Measurements from ENCODE around the gene MAPK10. TPM values are rescaled to one million over a fixed set of nuclear protein-coding genes. Genes with fewer than 3 reads are reported as not detected.

The MAPK10 gene
- total and polyA plus RNA-seq, 4 experiments from 2014 or later: 0.48 to 0.49 TPM; not detected in 2

DNA sequence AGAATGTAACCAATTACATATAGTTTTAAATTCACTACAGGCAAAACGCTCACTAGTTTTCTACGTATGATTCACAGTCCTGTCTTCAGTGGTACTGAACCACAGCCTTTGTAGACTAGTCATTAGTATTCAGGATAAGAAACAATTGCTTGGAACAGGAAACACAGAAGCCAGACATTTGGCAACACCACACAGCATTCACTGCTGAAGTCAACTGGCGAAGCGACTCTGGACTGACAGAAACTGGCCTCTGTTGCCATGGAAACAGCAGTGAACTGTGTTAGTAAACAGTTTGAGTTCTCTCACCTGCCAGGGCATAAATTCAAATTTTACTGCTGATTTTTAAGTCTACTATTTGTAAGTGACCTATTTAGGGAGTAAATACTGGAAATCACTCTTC lies 57.6 kb downstream of the MAPK10 start:
- ChIA-PET POLR2A (ENCODE audit: partially characterized antibody) (no interaction called here), CTCF (ENCODE audit: partially characterized antibody) (no interaction called here)
- Mint-ChIP-seq H3K4me1 (no peaks in the 10 kb centered on the region), H3K4me3 (no peak overlapping the region), H3K36me3 (no peaks in the 10 kb centered on the region), H3K27me3 (peaks cover 0 to 2% of the 10 kb centered on the region in 2 donors), H3K27ac (no peak overlapping the region), H3K9me3 (peaks cover 0 to 2% (median 0%) of the 10 kb centered on the region in 8 donors)
- Histone ChIP-seq H3K4me3 (ENCODE audit: low read length in 2 of 2) (no peak overlapping the region), H3K27ac (ENCODE audit: low read depth, low read length) (no peak overlapping the region), H3K9me3 (ENCODE audit: control insufficient read depth in 1 of 2, low read length in 2 of 2) (no peaks in the 10 kb centered on the region), H3K27me3 (ENCODE audit: insufficient read depth, low read length) (no peaks in the 10 kb centered on the region), H3K36me3 (ENCODE audit: insufficient read depth, low read length) (no peaks in the 10 kb centered on the region), H3K4me1 (ENCODE audit: insufficient read depth, low read length) (no peaks in the 10 kb centered on the region)
- intact Hi-C loops (cut with micrococcal nuclease): no loop called here
- no peak for DNase-seq

DNA sequence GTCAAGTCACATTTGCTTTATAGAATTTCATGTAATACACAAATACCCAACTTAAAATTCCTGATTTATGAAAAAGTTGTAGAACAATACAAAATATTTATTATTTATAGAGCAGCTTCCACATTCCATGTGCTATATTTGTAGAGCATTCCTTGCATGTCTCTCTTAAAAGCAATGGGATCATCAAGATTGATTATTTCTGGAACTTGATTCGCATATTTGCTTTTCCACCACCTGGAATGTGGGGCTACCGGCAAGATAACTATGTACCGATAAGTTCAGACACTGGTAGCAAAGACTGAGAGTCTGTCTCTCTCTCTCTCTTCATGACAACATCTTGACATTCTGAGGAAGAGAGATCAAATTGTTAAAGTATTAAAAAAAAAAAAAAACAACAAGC lies 59.3 kb downstream of the MAPK10 start:
- Mint-ChIP-seq H3K9me3 (peaks cover 0 to 2% (median 0%) of the 10 kb centered on the region in 8 donors), H3K36me3 (no peaks in the 10 kb centered on the region), H3K4me3 (no peak overlapping the region), H3K27me3 (peaks cover 0 to 2% of the 10 kb centered on the region in 2 donors), H3K27ac (no peak overlapping the region), H3K4me1 (no peaks in the 10 kb centered on the region)
- Histone ChIP-seq H3K9me3 (ENCODE audit: control insufficient read depth in 1 of 2, low read length in 2 of 2) (no peaks in the 10 kb centered on the region), H3K36me3 (ENCODE audit: insufficient read depth, low read length) (no peaks in the 10 kb centered on the region), H3K27me3 (ENCODE audit: insufficient read depth, low read length) (no peaks in the 10 kb centered on the region), H3K4me1 (ENCODE audit: insufficient read depth, low read length) (no peaks in the 10 kb centered on the region), H3K4me3 (ENCODE audit: low read length in 2 of 2) (no peak overlapping the region), H3K27ac (ENCODE audit: low read depth, low read length) (no peak overlapping the region)
- CTCF ChIA-PET (ENCODE audit: partially characterized antibody): no interaction called here
- intact Hi-C loops (cut with micrococcal nuclease): no loop called here
- DNase-seq: no peak
- POLR2A ChIA-PET (ENCODE audit: partially characterized antibody): no interaction called here

DNA sequence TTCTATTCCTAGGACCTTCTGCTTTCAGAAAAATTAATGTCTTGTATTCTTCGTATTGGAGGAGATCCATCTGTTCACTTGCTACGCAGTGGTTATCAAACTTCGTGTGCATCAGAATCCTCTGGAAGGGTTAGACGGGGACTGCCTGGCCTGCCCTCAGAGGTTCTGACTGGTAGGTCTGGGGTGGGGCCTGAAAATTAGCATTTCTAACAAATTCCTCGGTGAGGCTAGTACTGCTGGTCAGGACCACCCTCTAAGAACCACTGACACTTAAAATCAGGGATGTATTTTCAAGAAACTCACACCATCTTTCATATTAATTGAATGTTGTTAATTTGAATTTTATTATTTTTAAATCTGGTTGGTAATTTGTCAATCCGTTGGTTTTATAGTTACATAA lies 63.0 kb downstream of the MAPK10 start:
- Mint-ChIP-seq H3K27ac (no peak overlapping the region), H3K4me1 (no peaks in the 10 kb centered on the region)

DNA sequence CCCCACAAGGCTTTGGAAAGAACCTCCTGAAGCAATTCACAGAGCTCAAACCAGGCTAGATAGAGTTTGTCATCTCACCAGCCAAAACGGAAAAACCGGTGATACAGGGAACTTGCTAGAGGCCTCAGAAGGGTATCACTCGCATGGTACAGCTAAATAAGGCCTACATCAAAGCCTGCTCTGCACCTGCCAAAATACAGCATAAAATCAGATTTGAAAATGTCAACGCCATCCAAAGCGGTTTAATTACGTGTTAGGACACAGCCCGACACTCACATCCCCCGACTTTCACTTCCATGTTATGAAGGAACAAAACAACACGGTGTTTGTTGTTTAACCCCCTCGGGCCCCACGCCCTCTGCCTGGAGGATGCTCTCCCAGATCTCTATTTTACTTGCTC lies 65.0 kb downstream of the MAPK10 start:
- H3K4me3 ChIP-seq (ENCODE audit: low read length in 2 of 2): no peak overlapping the region
- no peaks in the 10 kb centered on the region for H3K36me3 ChIP-seq (ENCODE audit: insufficient read depth, low read length)
- intact Hi-C loops (cut with micrococcal nuclease): no loop called here

More for the DNA sequence above, 63.0 kb downstream of the MAPK10 start:
- intact Hi-C loops (cut with micrococcal nuclease): no loop called here
- Histone ChIP-seq H3K4me1 (ENCODE audit: insufficient read depth, low read length) (no peaks in the 10 kb centered on the region), H3K27ac (ENCODE audit: low read depth, low read length) (no peak overlapping the region), H3K27me3 (ENCODE audit: insufficient read depth, low read length) (no peaks in the 10 kb centered on the region), H3K4me3 (ENCODE audit: low read length in 2 of 2) (no peak overlapping the region), H3K36me3 (ENCODE audit: insufficient read depth, low read length) (no peaks in the 10 kb centered on the region), H3K9me3 (ENCODE audit: control insufficient read depth in 1 of 2, low read length in 2 of 2) (no peaks in the 10 kb centered on the region)
- H3K4me3 Mint-ChIP-seq: no peak overlapping the region
- DNase-seq: no peak
- no peaks in the 10 kb centered on the region for H3K27me3 Mint-ChIP-seq
- no peaks in the 10 kb centered on the region for H3K36me3 Mint-ChIP-seq
- CTCF ChIA-PET (ENCODE audit: partially characterized antibody): no interaction called here
- peaks cover 0 to 2% (median 0%) of the 10 kb centered on the region in 8 donors for H3K9me3 Mint-ChIP-seq
- POLR2A ChIA-PET (ENCODE audit: partially characterized antibody): no interaction called here

DNA sequence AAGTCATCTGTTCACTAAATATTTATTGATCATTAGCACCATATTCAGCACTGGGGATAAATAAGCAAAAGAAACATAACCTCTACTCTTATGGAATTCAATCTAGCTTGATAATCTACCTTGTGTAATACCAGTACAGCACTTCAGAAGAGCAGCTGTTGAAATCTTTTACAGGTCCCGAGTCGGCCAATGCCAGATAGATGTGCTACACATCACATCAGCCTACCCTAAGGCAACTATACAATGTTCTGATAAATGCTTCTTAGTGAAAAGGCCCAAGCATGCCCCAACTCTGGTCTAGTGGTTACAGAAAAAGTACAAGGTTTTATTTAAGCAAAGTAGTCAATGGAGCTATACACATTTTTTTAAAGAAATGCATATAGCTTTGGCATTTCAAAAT lies 68.7 kb downstream of the MAPK10 start:
- Mint-ChIP-seq H3K4me3 (no peak overlapping the region), H3K4me1 (no peaks in the 10 kb centered on the region), H3K27ac (no peak overlapping the region), H3K27me3 (no peaks in the 10 kb centered on the region), H3K9me3 (peaks cover 0 to 4% (median 0%) of the 10 kb centered on the region in 8 donors), H3K36me3 (no peaks in the 10 kb centered on the region)
- Histone ChIP-seq H3K27me3 (ENCODE audit: insufficient read depth, low read length) (no peaks in the 10 kb centered on the region), H3K4me3 (ENCODE audit: low read length in 2 of 2) (no peak overlapping the region), H3K36me3 (ENCODE audit: insufficient read depth, low read length) (no peaks in the 10 kb centered on the region), H3K4me1 (ENCODE audit: insufficient read depth, low read length) (no peaks in the 10 kb centered on the region), H3K9me3 (ENCODE audit: control insufficient read depth in 1 of 2, low read length in 2 of 2) (no peaks in the 10 kb centered on the region), H3K27ac (ENCODE audit: low read depth, low read length) (no peak overlapping the region)
- intact Hi-C loops (cut with micrococcal nuclease): no loop called here
- CTCF ChIA-PET (ENCODE audit: partially characterized antibody): no interaction called here
- no peak for DNase-seq
- POLR2A ChIA-PET (ENCODE audit: partially characterized antibody): no interaction called here

More for the DNA sequence above, 65.0 kb downstream of the MAPK10 start:
- no peak for DNase-seq
- Histone ChIP-seq H3K4me1 (ENCODE audit: insufficient read depth, low read length) (no peaks in the 10 kb centered on the region), H3K27ac (ENCODE audit: low read depth, low read length) (no peak overlapping the region), H3K27me3 (ENCODE audit: insufficient read depth, low read length) (no peaks in the 10 kb centered on the region), H3K9me3 (ENCODE audit: control insufficient read depth in 1 of 2, low read length in 2 of 2) (no peaks in the 10 kb centered on the region)
- H3K4me1 Mint-ChIP-seq: no peaks in the 10 kb centered on the region
- H3K9me3 Mint-ChIP-seq: peaks cover 0 to 4% (median 0%) of the 10 kb centered on the region in 8 donors
- no peak overlapping the region for H3K27ac Mint-ChIP-seq
- no peaks in the 10 kb centered on the region for H3K36me3 Mint-ChIP-seq
- H3K4me3 Mint-ChIP-seq: no peak overlapping the region
- ChIA-PET CTCF (ENCODE audit: partially characterized antibody) (no interaction called here), POLR2A (ENCODE audit: partially characterized antibody) (no interaction called here)
- H3K27me3 Mint-ChIP-seq: no peaks in the 10 kb centered on the region

DNA sequence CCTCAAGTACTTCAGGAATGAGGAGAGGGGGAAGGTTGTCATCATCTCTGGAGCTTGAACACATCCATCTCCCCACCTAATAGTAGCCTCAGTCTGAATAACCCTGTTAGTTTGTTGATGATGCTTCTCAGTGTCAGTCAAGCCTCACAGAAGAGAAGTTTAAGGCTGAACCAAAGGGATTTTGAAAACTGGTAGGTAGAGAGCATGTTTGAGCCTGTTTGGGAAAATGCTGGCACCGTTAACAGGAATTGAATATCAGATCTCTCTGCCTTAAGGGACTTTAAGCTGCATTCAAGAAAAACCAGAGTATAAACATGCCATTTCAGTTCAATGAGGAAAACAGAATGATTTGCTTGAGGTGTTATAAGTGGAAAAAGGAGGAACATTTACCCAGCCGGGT lies 73.1 kb downstream of the MAPK10 start:
- Mint-ChIP-seq H3K9me3 (peaks cover 0 to 4% (median 0%) of the 10 kb centered on the region in 8 donors), H3K4me3 (no peak overlapping the region), H3K27ac (no peak overlapping the region), H3K4me1 (no peaks in the 10 kb centered on the region), H3K36me3 (no peaks in the 10 kb centered on the region), H3K27me3 (no peaks in the 10 kb centered on the region)
- Histone ChIP-seq H3K4me3 (ENCODE audit: low read length in 2 of 2) (no peak overlapping the region), H3K36me3 (ENCODE audit: insufficient read depth, low read length) (no peaks in the 10 kb centered on the region), H3K9me3 (ENCODE audit: control insufficient read depth in 1 of 2, low read length in 2 of 2) (no peaks in the 10 kb centered on the region), H3K27ac (ENCODE audit: low read depth, low read length) (no peak overlapping the region), H3K27me3 (ENCODE audit: insufficient read depth, low read length) (no peaks in the 10 kb centered on the region), H3K4me1 (ENCODE audit: insufficient read depth, low read length) (no peaks in the 10 kb centered on the region)
- no peak for DNase-seq
- CTCF ChIA-PET (ENCODE audit: partially characterized antibody): no interaction called here
- intact Hi-C loops (cut with micrococcal nuclease): no loop called here
- POLR2A ChIA-PET (ENCODE audit: partially characterized antibody): no interaction called here

DNA sequence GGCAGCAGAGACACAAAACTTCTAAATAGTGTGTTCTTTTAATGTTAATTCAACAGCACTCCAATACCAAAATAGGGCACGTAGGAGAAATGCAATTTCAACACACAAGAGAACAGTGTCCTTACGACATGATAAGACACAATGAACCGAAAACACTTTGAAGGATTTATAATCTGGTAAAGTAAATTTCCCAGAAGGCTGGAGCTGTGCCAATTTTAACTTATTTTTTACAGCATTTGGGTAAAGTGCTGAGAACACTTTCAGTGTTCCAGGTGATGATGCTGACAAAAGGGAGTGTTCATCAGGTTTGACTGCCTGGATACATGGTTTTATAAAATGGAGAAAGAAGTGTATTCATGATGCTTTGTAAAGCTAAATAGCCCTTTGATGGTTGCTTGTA lies 76.5 kb downstream of the MAPK10 start:
- Mint-ChIP-seq H3K9me3 (peaks cover 0 to 3% (median 0%) of the 10 kb centered on the region in 8 donors), H3K27ac (no peak overlapping the region), H3K27me3 (no peaks in the 10 kb centered on the region), H3K36me3 (no peaks in the 10 kb centered on the region), H3K4me1 (no peaks in the 10 kb centered on the region), H3K4me3 (no peak overlapping the region)
- no peak for DNase-seq
- ChIA-PET CTCF (ENCODE audit: partially characterized antibody) (no interaction called here), POLR2A (ENCODE audit: partially characterized antibody) (no interaction called here)
- Histone ChIP-seq H3K27ac (ENCODE audit: low read depth, low read length) (no peak overlapping the region), H3K4me1 (ENCODE audit: insufficient read depth, low read length) (no peaks in the 10 kb centered on the region), H3K36me3 (ENCODE audit: insufficient read depth, low read length) (no peaks in the 10 kb centered on the region), H3K4me3 (ENCODE audit: low read length in 2 of 2) (no peak overlapping the region), H3K9me3 (ENCODE audit: control insufficient read depth in 1 of 2, low read length in 2 of 2) (no peaks in the 10 kb centered on the region), H3K27me3 (ENCODE audit: insufficient read depth, low read length) (no peaks in the 10 kb centered on the region)
- intact Hi-C loops (cut with micrococcal nuclease): no loop called here

DNA sequence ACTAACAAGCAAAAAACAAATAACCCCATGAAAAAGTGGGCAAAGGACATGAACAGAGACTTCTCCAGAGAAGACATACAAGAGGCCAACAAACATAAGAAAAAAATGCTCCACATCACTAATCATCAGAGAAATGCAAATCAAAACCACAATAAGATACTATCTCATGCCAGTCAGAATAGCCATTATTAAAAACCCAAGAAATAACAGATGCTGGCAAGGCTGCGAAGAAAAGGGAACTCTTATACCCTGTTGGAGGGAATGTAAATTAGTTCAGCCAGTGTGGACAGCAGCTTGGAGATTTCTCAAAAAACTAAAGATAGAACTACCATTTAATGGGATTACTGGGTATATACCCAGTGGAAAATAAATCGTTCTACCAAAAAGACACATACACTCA lies 79.6 kb downstream of the MAPK10 start:
- Mint-ChIP-seq H3K36me3 (no peaks in the 10 kb centered on the region), H3K9me3 (peaks cover 0 to 3% (median 0%) of the 10 kb centered on the region in 8 donors), H3K27me3 (no peaks in the 10 kb centered on the region), H3K4me1 (no peaks in the 10 kb centered on the region), H3K27ac (no peak overlapping the region), H3K4me3 (no peak overlapping the region)
- no peaks in the 10 kb centered on the region for H3K36me3 ChIP-seq (ENCODE audit: insufficient read depth, low read length)
- ChIA-PET POLR2A (ENCODE audit: partially characterized antibody) (no interaction called here), CTCF (ENCODE audit: partially characterized antibody) (no interaction called here)
- H3K4me3 ChIP-seq (ENCODE audit: low read length in 2 of 2): no peak overlapping the region
- no peak for DNase-seq
- H3K4me1 ChIP-seq (ENCODE audit: insufficient read depth, low read length): no peaks in the 10 kb centered on the region
- no peaks in the 10 kb centered on the region for H3K27me3 ChIP-seq (ENCODE audit: insufficient read depth, low read length)
- H3K9me3 ChIP-seq (ENCODE audit: control insufficient read depth in 1 of 2, low read length in 2 of 2): no peaks in the 10 kb centered on the region
- intact Hi-C loops (cut with micrococcal nuclease): no loop called here
- no peak overlapping the region for H3K27ac ChIP-seq (ENCODE audit: low read depth, low read length)
